PC-3 (cell line): ENCODE results near the gene TIMP1.
"Not testable (repeated sequence)": the region's sequence is repeated elsewhere in the genome, so short reads cannot be mapped to it uniquely, and the experiment has no call there.

Experiments
- EZH2 ChIP-seq: fragments of 300-600 bp; sonication (generic); IDR thresholded peaks from one replicate; pipeline ENCODE4 v1.6.1; 2017; ENCODE audit warnings: antibody characterized with exemption, mild to moderate bottlenecking, low read length; ENCODE audit not compliant: unreplicated experiment
- TF ChIP-seq, protein P1 (sequence below): fragments of 300-600 bp; sonication (generic); conservative IDR thresholded peaks from 2 replicates; pipeline ENCODE4 v1.5.1; 2017; ENCODE audit warnings: antibody characterized with exemption, low read depth, mild to moderate bottlenecking, low read length

GRCh38 chrX:47603125-47603524 is 20.9 kb downstream of the TIMP1 start:
- TF ChIP-seq, protein P1, sequence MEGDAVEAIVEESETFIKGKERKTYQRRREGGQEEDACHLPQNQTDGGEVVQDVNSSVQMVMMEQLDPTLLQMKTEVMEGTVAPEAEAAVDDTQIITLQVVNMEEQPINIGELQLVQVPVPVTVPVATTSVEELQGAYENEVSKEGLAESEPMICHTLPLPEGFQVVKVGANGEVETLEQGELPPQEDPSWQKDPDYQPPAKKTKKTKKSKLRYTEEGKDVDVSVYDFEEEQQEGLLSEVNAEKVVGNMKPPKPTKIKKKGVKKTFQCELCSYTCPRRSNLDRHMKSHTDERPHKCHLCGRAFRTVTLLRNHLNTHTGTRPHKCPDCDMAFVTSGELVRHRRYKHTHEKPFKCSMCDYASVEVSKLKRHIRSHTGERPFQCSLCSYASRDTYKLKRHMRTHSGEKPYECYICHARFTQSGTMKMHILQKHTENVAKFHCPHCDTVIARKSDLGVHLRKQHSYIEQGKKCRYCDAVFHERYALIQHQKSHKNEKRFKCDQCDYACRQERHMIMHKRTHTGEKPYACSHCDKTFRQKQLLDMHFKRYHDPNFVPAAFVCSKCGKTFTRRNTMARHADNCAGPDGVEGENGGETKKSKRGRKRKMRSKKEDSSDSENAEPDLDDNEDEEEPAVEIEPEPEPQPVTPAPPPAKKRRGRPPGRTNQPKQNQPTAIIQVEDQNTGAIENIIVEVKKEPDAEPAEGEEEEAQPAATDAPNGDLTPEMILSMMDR = not testable (repeated sequence)
- TF ChIP-seq EZH2 = not testable (repeated sequence)
